Adipose tissue (tissue), 3 donors: ENCODE measurements around the gene NOX5. TPM values are rescaled to one million over a fixed set of nuclear protein-coding genes. Genes with fewer than 3 reads are reported as not detected.

Experiments
- H3K27ac ChIP-seq: one replicate; pipeline ENCODE4 v1.5.1; 2013; ENCODE audit warnings: low read depth, low read length
- WGBS, 3 donors: extraction: QIAGEN DNeasy Blood & Tissue Kit; methylation state at CpG; one replicate each; pipeline ENCODE4 v1.1.7; 2013; 5-methylcytosine and 5-hydroxymethylcytosine counted together
- polyA plus RNA-seq, 3 donors: library from polyadenylated mRNA; stranded (reverse); fragments of 200-250 nt; gene quantifications; one replicate each; pipeline ENCODE4 v1.2.3, GENCODE V29; 2013
- donor health status: healthy with polysubstance abuse.
- donor health status: Bipolar disorder and iron deficiency.
- donor health status: healthy.

Gene NOX5
- polyA plus RNA-seq, 3 donors, result 0.02 to 0.13 (median 0.11) TPM

DNA sequence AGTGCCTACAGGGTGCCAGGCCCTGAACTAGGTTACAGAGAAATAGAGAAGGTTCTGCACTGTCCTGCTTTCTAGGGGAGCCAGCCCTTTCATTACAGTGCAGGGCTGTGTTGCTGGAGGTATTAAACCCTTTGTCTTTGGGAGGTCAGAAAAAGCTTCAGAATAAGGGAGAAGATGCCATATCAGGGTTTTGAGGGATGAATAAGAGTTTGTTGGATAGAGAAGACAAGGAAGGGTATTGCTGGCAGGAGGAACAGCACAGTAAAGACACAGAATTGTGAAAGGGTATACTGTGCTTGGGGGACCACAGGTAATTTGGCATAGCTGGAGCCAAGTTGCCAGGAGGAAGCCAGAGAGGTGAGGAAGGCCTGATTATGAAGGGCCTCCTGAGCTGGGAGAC is 23.0 kb downstream of the NOX5 start:
- no peak overlapping the region for H3K27ac ChIP-seq

GRCh38 chr15:69037977-69038376 is 23.5 kb downstream of the NOX5 start:
- 74 to 92% (median 90%) methylated on average over 5 of the region's 5 CpGs for WGBS, 3 donors
- no peak overlapping the region for H3K27ac ChIP-seq

- 93 to 98% (median 98%) methylated on average over 3 of the region's 3 CpGs for WGBS, 3 donors
- H3K27ac ChIP-seq, result no peak overlapping the region
Measured at GRCh38 chr15:69038508-69038907, 24.0 kb downstream of the NOX5 start.

- whole genome bisulfite sequencing, 3 donors, result 81 to 88% (median 86%) methylated on average over 6 of the region's 6 CpGs
- H3K27ac ChIP-seq, result no peak overlapping the region
Measured at GRCh38 chr15:69039516-69040225, 25.2 kb downstream of the NOX5 start.

DNA sequence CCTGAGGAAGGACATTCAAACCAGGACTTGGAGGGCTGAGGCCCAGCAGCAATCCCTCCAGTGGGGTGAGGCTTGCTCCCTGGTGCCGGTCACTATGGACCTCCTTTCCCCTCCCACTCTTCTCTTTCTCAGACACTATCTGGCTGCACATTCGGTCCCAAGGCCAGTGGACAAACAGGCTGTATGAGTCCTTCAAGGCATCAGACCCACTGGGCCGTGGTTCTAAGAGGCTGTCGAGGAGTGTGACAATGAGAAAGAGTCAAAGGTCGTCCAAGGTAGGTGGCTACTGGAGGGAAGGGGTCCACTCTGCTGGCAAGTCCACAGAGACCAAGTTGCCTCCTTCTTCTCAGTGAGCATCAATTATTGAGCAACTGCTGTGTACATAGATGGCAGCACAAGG is 28.0 kb downstream of the NOX5 start:
- H3K27ac ChIP-seq, result no peak overlapping the region
- WGBS, 3 donors, result 91 to 98% (median 93%) methylated on average over 5 of the region's 5 CpGs

GRCh38 chr15:69045802-69046201 is 31.3 kb downstream of the NOX5 start:
- WGBS, 3 donors, result 65 to 75% (median 69%) methylated on average over 8 of the region's 8 CpGs
- no peak overlapping the region for H3K27ac ChIP-seq

DNA sequence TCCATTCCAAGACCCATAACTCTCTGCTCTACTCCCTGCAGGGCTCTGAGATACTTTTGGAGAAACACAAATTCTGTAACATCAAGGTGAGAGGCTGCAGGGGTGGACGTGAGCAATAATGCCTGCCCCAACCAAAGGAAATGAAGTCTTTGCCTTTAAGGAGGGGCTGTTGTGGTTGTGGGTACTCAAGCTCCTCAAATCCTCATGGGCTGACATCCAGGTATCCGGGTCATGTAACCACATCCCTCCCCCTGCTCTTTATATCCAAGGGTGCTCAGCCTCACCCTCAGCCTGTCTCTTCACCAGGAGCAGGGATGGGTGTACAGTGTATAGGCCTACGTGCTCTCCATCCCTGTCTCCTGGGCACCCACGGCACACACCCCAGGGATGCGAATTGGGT is 32.3 kb downstream of the NOX5 start:
- H3K27ac ChIP-seq, result no peak overlapping the region
- 82 to 87% (median 87%) methylated on average over 5 of the region's 5 CpGs for WGBS, 3 donors

DNA sequence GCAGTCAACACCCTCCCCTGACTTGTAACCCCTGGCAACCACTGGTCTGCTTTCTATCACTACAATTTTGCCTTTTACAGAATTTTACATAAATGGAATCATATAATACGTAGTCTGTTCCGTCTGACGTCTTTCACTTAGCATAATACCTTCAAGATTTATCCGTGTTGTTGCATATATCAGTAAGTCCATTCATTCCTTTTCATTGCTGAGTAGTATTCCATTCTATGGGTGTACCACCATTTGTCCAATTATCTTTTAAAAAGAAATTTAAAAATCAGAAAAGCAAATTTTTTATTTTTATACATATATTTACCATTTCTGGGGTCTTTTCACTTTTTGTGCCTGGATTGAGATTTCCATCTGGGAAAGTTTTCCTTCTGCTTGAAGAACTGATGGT is 35.5 kb downstream of the NOX5 start:
- no peak overlapping the region for H3K27ac ChIP-seq
- WGBS, 3 donors, result 93 to 95% (median 95%) methylated on average over 4 of the region's 4 CpGs

- 87 to 95% (median 93%) methylated on average over 10 of the region's 10 CpGs for WGBS, 3 donors
- H3K27ac ChIP-seq, result no peak overlapping the region
Measured at GRCh38 chr15:69055251-69055650, 40.8 kb downstream of the NOX5 start.

DNA sequence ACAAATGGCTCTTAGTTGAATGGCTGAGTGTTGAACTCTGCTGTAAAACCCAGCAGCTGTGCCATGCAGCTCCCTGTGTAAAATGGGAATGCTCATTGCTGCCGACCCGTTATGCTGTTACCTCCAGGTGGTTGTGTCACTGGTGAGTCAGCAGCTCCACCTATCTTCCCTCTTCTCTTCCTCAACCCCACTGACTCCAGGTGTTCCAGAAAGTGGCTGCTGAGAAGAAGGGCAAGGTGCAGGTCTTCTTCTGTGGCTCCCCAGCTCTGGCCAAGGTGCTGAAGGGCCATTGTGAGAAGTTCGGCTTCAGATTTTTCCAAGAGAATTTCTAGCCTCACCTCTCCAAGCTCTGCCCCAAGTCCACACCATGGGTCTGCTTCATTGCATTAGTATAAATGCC is 41.9 kb downstream of the NOX5 start:
- no peak overlapping the region for H3K27ac ChIP-seq
- 31 to 69% (median 41%) methylated on average over 3 of the region's 3 CpGs for WGBS, 3 donors

DNA sequence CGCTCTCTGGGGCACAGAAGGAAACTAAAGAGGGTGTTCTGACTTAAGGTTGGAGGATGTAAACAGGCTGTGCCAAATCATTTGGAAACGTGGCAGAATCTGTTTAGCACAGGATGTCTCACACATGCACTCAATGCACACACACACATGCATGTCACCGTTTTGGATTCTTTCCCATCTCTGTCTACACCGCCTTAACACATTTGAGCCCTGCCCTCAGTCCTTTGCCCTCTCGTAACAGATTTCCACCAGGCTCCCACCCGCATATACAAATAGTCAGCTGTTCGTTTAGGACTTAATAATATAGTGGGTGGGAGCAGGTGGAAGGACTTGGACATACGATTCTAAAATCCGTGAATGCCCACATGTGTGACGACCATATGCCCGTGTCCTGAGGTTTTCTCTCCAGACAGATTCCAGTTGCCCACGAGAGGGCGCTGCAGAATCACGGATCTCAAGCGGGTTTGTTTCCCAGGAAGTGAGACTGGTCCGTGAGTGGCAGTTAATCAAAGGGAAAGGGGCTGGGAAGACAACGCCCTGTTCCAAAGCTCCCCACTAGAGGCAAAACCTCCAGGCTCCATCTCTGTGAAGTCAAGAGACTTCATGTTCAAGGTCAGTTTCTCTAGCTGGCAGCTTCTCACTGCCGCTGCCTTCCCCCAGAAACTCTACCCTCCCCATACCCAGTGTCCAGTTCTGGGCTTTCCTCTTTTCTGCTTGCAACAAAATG is 44.5 kb downstream of the NOX5 start:
- no peak overlapping the region for H3K27ac ChIP-seq
- WGBS, 3 donors, result 15 to 19% (median 17%) methylated on average over 18 of the region's 18 CpGs

- H3K27ac ChIP-seq, result no peak overlapping the region
- WGBS, 3 donors, result 65 to 89% (median 85%) methylated on average over 9 of the region's 9 CpGs
Measured at GRCh38 chr15:69059557-69059943, 45.1 kb downstream of the NOX5 start.

- WGBS, 3 donors, result 66 to 90% (median 88%) methylated on average over 6 of the region's 6 CpGs
- no peak overlapping the region for H3K27ac ChIP-seq
Measured at GRCh38 chr15:69060041-69060481, 45.6 kb downstream of the NOX5 start.

DNA sequence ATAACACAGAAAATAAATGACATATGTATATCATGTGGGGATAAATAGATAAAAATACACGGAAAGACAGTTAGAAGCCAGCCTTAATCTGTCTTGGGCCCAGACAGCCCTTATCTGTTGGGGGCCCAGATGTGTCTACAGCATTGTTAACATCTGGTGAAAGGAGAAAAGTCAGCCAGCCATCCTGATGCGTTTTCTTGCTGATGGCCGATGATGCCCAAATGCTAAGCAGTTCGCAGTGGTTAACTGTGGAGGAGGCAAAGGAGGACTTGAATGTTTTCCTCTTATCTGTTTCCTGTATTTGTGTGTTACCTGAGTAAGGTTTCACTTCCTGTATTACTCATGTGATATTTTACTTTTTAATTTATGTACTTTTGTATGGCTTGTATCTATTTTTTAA is 46.2 kb downstream of the NOX5 start:
- WGBS, 3 donors, result 54 to 79% (median 75%) methylated on average over 4 of the region's 4 CpGs
- no peak overlapping the region for H3K27ac ChIP-seq

- H3K27ac ChIP-seq, result no peak overlapping the region
Measured at GRCh38 chr15:69061414-69061842, 46.9 kb downstream of the NOX5 start.

- WGBS, 3 donors, result 67 to 86% (median 74%) methylated on average over 3 of the region's 3 CpGs
- H3K27ac ChIP-seq, result no peak overlapping the region
Measured at GRCh38 chr15:69064649-69065048, 50.2 kb downstream of the NOX5 start.

- H3K27ac ChIP-seq, result no peak overlapping the region
- WGBS, 3 donors, result 85 to 94% (median 93%) methylated on average over 9 of the region's 9 CpGs
Measured at GRCh38 chr15:69066007-69066995, 51.8 kb downstream of the NOX5 start.

DNA sequence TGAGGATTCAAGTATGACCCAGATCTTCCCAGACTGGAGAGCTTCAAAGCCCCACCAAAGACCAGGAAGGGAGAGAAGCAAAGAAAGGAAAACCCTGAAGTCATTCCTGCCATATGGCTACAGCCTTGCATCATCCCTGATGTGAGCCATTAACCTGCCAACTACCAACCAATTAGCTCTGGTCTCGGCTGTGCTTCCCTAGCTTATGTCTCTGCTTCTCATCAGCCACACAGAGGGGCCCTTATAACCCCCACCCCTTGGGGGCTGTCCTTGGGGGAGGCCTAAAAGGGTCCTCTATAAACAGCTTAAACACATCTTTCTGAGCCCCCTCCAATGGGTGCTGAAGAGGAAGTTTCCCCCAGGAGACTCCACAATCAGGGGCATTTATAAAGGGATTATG is 52.8 kb downstream of the NOX5 start:
- 85 to 94% (median 93%) methylated on average over 1 of the region's 1 CpG for WGBS, 3 donors
- no peak overlapping the region for H3K27ac ChIP-seq

DNA sequence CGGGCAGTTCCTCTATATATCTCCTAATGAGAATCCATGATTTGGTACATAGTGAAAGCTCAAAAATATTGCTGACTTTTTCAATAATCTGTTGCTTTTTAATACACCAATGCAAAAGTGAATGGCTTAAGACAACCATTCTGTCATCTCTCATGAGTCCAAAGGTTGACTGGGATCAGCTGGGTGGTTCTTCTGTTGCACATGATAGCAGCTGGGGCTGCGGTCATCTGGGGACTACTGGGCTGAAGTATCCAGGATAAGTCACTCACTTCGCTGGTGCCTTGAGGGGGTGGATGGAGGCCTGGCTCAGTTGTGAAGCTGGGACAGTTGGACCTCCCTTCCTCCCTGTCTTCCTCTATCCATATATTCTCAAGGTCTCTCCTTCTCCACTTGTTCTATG is 53.7 kb downstream of the NOX5 start:
- WGBS, 3 donors, result 94 to 96% (median 95%) methylated on average over 3 of the region's 3 CpGs
- no peak overlapping the region for H3K27ac ChIP-seq
